ENCODE results near the gene FYN. TPM values are rescaled to one million over a fixed set of nuclear protein-coding genes. Genes with fewer than 3 reads are reported as not detected.

Gene FYN
- total RNA-seq, 4 donors from 2014 or later: 55.3 to 249 (median 74.3) TPM

DNA sequence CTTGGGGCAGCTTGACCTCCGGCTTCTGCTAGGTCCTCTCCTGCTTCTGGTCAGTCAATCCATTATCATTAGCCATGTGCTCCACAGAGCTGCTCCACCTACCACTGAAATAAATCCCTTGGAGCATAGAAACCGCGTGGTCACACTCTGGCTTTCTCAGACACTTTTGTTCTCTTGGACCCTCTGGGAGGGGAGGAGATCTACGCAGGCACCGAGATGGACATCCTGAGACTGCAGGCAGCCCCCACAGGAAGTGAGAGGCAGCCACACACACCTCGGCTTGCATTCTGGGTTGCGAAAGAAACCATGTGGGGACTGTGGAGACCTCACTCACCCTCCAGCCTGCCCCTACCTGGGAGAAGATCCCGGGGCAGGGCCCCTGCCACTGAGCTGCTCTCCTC lies 79.5 kb downstream of the FYN start:
- H3K27me3 ChIP-seq: no peaks in the 10 kb centered on the region
- TF ChIP-seq, protein P1, sequence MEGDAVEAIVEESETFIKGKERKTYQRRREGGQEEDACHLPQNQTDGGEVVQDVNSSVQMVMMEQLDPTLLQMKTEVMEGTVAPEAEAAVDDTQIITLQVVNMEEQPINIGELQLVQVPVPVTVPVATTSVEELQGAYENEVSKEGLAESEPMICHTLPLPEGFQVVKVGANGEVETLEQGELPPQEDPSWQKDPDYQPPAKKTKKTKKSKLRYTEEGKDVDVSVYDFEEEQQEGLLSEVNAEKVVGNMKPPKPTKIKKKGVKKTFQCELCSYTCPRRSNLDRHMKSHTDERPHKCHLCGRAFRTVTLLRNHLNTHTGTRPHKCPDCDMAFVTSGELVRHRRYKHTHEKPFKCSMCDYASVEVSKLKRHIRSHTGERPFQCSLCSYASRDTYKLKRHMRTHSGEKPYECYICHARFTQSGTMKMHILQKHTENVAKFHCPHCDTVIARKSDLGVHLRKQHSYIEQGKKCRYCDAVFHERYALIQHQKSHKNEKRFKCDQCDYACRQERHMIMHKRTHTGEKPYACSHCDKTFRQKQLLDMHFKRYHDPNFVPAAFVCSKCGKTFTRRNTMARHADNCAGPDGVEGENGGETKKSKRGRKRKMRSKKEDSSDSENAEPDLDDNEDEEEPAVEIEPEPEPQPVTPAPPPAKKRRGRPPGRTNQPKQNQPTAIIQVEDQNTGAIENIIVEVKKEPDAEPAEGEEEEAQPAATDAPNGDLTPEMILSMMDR (IDR thresholded peaks at IDR 0.05): no peak
- TF ChIP-seq POLR2A (IDR thresholded peaks at IDR 0.05): peak in 1 of 2 donors; percentile 42
- peak overlapping the region; percentile 7 to 37 (median 12) for H3K4me3 ChIP-seq
- DNase-seq: peak in 2 of 3 donors; percentile 45 to 79
- H3K36me3 ChIP-seq: no peaks in the 10 kb centered on the region
- peak overlapping the region; percentile 60 to 70 (median 61) for H3K27ac ChIP-seq
- H3K9me3 ChIP-seq: no peaks in the 10 kb centered on the region
- peaks cover 0 to 9% (median 0%) of the 10 kb centered on the region in 4 donors for H3K4me1 ChIP-seq

DNA sequence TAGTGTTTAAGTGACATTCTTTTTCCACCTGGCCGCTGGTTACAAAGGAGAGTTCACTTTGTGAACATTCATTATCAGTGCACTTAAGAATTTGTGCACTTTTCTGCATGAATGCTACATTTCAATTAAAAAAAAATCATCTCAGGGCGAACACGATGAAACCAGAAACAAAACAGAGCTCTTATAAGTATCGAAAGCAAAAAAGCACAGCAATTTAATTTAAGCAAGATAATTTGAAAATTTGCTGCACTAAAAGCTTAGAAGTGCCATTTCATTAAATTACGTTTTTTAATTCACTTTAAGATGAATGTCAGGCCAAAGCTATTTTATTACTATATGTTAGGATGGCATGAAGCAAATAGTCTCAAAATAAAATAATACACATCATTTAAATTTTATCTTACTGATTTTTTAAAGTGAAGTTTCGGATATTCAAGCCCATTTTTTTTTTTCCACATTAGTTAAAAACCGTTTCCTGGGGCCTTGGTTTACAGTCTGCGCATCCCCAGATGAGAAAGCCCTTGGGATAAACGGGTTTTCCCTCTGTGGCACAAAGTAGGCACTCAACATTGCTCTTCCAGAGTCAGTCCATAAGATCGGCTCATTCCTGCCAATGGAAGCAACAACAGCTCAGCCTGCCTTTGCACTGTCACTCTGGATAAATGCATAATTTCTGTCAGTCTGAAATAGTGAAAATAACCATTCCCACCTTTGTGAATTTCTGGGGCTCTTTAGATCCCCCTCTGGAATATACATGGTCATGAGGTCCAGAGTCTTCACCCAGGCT lies 80.1 kb downstream of the FYN start:
- Histone ChIP-seq H3K4me1 (peaks cover 0 to 10% (median 0%) of the 10 kb centered on the region in 4 donors), H3K9me3 (no peaks in the 10 kb centered on the region), H3K4me3 (peak overlapping the region; percentile 7 to 37 (median 12)), H3K36me3 (no peaks in the 10 kb centered on the region), H3K27ac (peak overlapping the region; percentile 60 to 70 (median 61)), H3K27me3 (no peaks in the 10 kb centered on the region)
- DNase-seq: no peak
- TF ChIP-seq POLR2A (IDR thresholded peaks at IDR 0.05): no peak
- TF ChIP-seq, protein P1 (IDR thresholded peaks at IDR 0.05): no peak

DNA sequence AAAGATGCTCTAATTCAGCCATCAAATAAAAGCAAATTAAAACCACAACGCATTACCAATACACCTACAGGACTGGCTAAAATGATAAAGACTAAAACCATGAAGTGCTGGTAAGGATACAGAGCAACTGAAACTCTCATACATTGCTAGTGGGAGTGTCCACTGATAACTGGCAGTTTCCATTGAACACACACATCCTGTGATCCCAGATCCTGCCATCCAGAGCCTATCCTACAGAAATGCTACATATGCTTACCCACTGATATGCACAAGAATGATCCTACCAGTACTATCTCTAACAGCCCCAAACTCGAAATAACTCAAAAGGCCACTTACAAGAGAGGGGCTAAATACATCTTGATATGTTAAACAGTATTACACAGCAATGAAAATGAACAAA lies 81.0 kb downstream of the FYN start:
- peak overlapping the region in 3 of 4 donors; percentile 11 to 70 (median 54) for H3K27ac ChIP-seq
- DNase-seq: no peak
- H3K4me1 ChIP-seq: peaks cover 0 to 10% (median 0%) of the 10 kb centered on the region in 4 donors
- peak overlapping the region in 2 of 4 donors; percentile 17 to 37 for H3K4me3 ChIP-seq
- no peak for TF ChIP-seq POLR2A (IDR thresholded peaks at IDR 0.05)
- TF ChIP-seq, protein P1 (IDR thresholded peaks at IDR 0.05): no peak
- H3K27me3 ChIP-seq: no peaks in the 10 kb centered on the region
- H3K9me3 ChIP-seq: no peaks in the 10 kb centered on the region
- H3K36me3 ChIP-seq: no peaks in the 10 kb centered on the region

DNA sequence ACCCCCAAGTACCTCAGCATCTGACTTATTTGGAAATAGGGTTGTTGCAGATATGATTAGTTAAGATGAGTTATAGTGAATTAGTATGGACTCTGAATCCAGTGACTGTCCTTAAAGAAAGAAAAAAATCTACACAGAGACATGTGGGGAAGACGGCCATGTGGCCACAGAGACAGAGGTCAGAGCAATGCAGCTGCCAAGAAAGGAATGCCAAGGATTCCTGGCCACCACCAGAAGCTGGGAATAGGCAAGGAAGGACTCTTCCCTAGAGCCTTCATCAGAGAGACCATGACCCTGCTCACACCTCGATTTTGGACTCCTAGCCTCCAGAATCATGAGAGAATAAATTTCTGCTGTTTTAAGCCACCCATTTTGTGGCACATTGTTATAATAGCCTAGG lies 81.8 kb downstream of the FYN start:
- Histone ChIP-seq H3K27ac (peak overlapping the region in 2 of 4 donors; percentile 1 to 14), H3K27me3 (no peaks in the 10 kb centered on the region), H3K36me3 (no peaks in the 10 kb centered on the region), H3K4me1 (peaks cover 0 to 10% (median 0%) of the 10 kb centered on the region in 4 donors), H3K4me3 (peak overlapping the region in 1 of 4 donors; percentile 0), H3K9me3 (no peaks in the 10 kb centered on the region)
- TF ChIP-seq, protein P1 (IDR thresholded peaks at IDR 0.05): no peak
- no peak for TF ChIP-seq POLR2A (IDR thresholded peaks at IDR 0.05)
- no peak for DNase-seq

DNA sequence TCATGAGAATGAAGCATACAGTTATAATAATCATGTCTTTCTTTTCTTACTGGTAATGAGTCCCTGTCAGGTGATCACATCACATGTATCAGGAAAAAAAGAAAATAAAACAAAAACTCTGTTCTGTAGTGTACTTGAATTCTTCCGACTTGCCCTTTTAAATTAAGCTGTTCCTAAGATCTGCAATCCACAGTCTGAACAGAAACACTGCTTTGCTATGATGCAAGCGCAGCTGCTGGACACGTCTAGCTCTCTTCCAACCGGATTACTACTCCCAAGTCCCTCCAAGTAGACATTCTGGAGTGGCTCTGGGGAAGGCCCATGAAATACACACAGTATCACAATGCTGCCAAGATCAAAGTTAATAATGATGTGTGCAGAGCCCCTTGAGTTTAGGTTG lies 83.7 kb downstream of the FYN start:
- no peak overlapping the region for H3K4me3 ChIP-seq
- H3K36me3 ChIP-seq: no peaks in the 10 kb centered on the region
- H3K9me3 ChIP-seq: no peaks in the 10 kb centered on the region
- no peak for TF ChIP-seq POLR2A (IDR thresholded peaks at IDR 0.05)
- TF ChIP-seq, protein P1 (IDR thresholded peaks at IDR 0.05): no peak
- DNase-seq: no peak
- no peaks in the 10 kb centered on the region for H3K27me3 ChIP-seq
- peaks cover 0 to 13% (median 0%) of the 10 kb centered on the region in 4 donors for H3K4me1 ChIP-seq
- peak overlapping the region in 1 of 4 donors; percentile 21 for H3K27ac ChIP-seq
